Measurements from ENCODE around the gene SLC6A1.

The SLC6A1 gene

DNA sequence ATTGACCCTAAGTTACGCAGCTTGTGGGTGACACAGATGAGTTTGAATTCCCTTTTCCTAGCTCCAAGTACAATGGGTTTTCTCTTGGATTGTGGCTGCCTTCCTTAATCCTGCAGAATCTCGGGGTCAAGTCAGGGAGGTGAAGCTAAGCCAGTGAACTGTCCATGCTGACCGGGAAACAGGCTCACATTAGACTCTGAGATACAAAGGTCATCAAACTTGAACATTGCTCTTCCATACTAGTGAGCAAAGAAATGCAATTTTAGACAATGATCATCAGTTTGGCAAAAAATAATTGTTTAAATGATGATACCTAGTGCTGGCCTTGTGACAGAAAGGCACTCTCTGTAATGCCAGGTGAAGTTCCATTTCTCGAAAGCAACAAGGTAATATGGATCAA is 31.6 kb downstream of the SLC6A1 start:
- no peak for DNase-seq
- no peak for TF ChIP-seq CTCF (IDR thresholded peaks at IDR 0.05; ENCODE audit: low read depth, low read length, missing control alignments)
- peaks cover 5% of the 10 kb centered on the region for H3K27me3 ChIP-seq (replicated peaks)
- H3K4me3 ChIP-seq (ENCODE audit: low read depth, low read length): no peak overlapping the region
- in situ Hi-C loops (cut with HindIII; ENCODE audit: low pct_ligation_motif_present, low sequenced_read_pairs): no loop called here
- H3K27ac ChIP-seq: no peak overlapping the region
- H3K36me3 ChIP-seq (replicated peaks): no peaks in the 10 kb centered on the region

DNA sequence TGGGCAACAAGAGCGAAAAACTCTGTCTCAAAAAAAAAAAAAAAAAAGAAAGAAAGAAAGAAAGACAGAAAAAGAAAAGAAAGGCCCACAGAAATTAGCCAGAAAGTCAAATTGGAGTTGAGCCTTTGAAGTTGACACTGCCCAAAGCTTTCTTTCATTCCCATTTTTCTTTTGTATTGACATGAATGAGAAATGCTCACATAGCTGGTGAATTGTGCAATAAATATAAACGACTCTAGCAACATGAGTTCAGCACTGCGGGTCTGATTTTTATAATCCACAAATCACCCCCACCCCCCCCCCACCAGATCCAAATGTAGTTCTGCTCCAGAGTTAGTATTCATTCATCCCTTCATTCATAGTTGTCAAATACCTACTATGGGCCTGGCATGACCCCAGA is 37.4 kb downstream of the SLC6A1 start:
- H3K27ac ChIP-seq: no peak overlapping the region
- no peak for DNase-seq
- in situ Hi-C loops (cut with HindIII; ENCODE audit: low pct_ligation_motif_present, low sequenced_read_pairs): no loop called here
- no peaks in the 10 kb centered on the region for H3K36me3 ChIP-seq (replicated peaks)
- no peak overlapping the region for H3K4me3 ChIP-seq (ENCODE audit: low read depth, low read length)
- no peaks in the 10 kb centered on the region for H3K27me3 ChIP-seq (replicated peaks)
- TF ChIP-seq CTCF (IDR thresholded peaks at IDR 0.05; ENCODE audit: low read depth, low read length, missing control alignments): no peak

- no peak overlapping the region for H3K4me3 ChIP-seq (ENCODE audit: low read depth, low read length)
- in situ Hi-C loops (cut with HindIII; ENCODE audit: low pct_ligation_motif_present, low sequenced_read_pairs): no loop called here
- TF ChIP-seq CTCF (IDR thresholded peaks at IDR 0.05; ENCODE audit: low read depth, low read length, missing control alignments): no peak
- no peak for DNase-seq
- H3K27me3 ChIP-seq (replicated peaks): no peaks in the 10 kb centered on the region
- no peaks in the 10 kb centered on the region for H3K36me3 ChIP-seq (replicated peaks)
- no peak overlapping the region for H3K27ac ChIP-seq
Observed at GRCh38 chr3:11033871-11034270, 41.3 kb downstream of the SLC6A1 start.

DNA sequence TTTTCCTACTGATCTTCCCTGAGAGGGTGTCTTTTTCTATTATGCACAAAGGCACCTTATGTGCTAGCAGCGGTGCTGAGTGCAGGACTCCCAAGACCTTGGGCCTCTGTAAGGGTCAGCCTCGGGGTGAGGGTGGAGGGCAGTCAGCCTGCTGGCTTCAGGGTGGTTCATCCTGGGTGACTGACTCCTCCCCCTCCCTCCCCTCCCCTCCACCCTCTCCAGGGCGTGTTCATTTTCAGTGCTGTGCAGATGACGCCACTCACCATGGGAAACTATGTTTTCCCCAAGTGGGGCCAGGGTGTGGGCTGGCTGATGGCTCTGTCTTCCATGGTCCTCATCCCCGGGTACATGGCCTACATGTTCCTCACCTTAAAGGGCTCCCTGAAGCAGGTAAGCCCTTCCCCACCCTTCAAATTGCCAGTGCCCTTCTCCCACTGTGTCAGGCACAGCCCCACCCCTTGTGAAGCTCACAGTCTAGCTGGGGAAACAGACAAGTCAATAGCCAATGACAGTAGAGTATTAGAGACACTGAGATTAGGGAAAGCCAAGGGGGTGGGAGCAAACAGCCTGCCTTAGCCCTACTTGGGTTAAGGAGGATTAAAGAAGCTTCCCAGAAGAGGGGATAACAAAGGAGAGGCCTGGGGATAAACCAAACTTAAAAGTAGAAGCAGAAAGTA is 41.9 kb downstream of the SLC6A1 start:
- no peak for TF ChIP-seq CTCF (IDR thresholded peaks at IDR 0.05; ENCODE audit: low read depth, low read length, missing control alignments)
- no peak overlapping the region for H3K4me3 ChIP-seq (ENCODE audit: low read depth, low read length)
- in situ Hi-C loops (cut with HindIII; ENCODE audit: low pct_ligation_motif_present, low sequenced_read_pairs): no loop called here
- H3K27ac ChIP-seq: no peak overlapping the region
- no peaks in the 10 kb centered on the region for H3K36me3 ChIP-seq (replicated peaks)
- no peaks in the 10 kb centered on the region for H3K27me3 ChIP-seq (replicated peaks)
- no peak for DNase-seq

DNA sequence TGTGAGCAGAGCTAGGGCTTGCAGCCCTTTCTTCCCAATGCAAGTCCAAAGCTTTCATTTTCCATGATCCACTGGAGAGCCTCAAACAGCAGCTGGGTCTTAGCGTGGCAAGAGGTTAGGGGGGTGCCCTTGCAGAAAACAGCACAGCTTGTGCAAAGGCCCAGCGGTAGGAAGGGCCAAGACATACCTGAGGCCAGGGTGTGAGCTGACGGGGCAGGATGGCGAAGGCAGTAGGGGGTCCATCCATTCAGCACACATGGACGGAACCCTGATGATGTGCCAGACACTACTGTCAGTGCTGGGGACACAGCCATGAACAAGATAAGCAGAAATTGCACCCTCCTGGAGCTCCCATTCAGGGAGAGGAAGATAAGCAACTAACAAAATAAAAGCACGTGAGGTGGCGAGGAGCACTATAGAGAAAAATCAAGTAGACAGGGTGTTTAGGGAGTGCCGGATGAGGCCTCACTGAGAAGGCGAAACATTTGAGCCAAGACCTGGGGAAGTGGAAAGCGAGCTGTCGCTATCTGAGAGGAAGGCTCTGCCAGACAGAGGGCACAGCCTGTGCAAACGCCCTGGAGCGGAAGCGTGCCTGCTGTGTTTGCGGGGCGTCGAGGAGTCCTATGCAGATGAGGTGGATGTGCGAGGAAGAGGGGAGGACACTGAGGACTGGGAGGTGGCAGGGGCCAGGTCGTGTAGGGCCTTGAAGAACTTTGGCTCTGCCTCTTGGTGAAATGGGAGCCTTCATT is 43.4 kb downstream of the SLC6A1 start:
- DNase-seq: no peak
- in situ Hi-C loops (cut with HindIII; ENCODE audit: low pct_ligation_motif_present, low sequenced_read_pairs): no loop called here
- no peak for TF ChIP-seq CTCF (IDR thresholded peaks at IDR 0.05; ENCODE audit: low read depth, low read length, missing control alignments)
- H3K27me3 ChIP-seq (replicated peaks): no peaks in the 10 kb centered on the region
- no peak overlapping the region for H3K27ac ChIP-seq
- H3K4me3 ChIP-seq (ENCODE audit: low read depth, low read length): no peak overlapping the region
- H3K36me3 ChIP-seq (replicated peaks): no peaks in the 10 kb centered on the region
